Chondrocyte (in vitro differentiated cells): ENCODE results near the gene PPP6R1. TPM values are rescaled to one million over a fixed set of nuclear protein-coding genes. Genes with fewer than 3 reads are reported as not detected.

Experiments used
- DNase-seq: peaks from one replicate; pipeline ENCODE4 v3.0.0; 2021; ENCODE audit warnings: mixed read lengths, low spot score
- H3K27ac Mint-ChIP-seq: one replicate; pipeline ENCODE4 v1.8.0; 2021; ENCODE audit warnings: mild to moderate bottlenecking, moderate library complexity, mixed read lengths; ENCODE audit not compliant: unreplicated experiment
- H3K27me3 Mint-ChIP-seq: 2 replicates; pipeline ENCODE4 v1.8.0; 2021; ENCODE audit warnings: low read depth, mixed read lengths
- H3K36me3 Mint-ChIP-seq: 2 replicates; pipeline ENCODE4 v1.8.0; 2021; ENCODE audit warnings: low read depth, mixed read lengths
- H3K4me1 Mint-ChIP-seq: 2 replicates; pipeline ENCODE4 v1.8.0; 2021; ENCODE audit warnings: low read depth, mild to moderate bottlenecking, mixed read lengths
- H3K4me3 Mint-ChIP-seq: one replicate; pipeline ENCODE4 v1.8.0; 2021; ENCODE audit warnings: mild to moderate bottlenecking, moderate library complexity, mixed read lengths; ENCODE audit not compliant: unreplicated experiment
- H3K9me3 Mint-ChIP-seq: 2 replicates; pipeline ENCODE4 v1.8.0; 2021; ENCODE audit warnings: low read depth, mixed read lengths
- CTCF ChIP-seq: fragments of 200-600 bp; sonication (generic); IDR thresholded peaks from 2 replicates; pipeline ENCODE4 v1.5.0; 2021; ENCODE audit warnings: antibody characterized with exemption, mild to moderate bottlenecking, moderate library complexity
- total RNA-seq: library from RNA; stranded (reverse); gene quantifications from 3 replicates; pipeline ENCODE4 v1.2.1, GENCODE V29; 2021

PPP6R1 gene
- total RNA-seq, 1 donor from 2014 or later, result 49.9 TPM

- no peak for DNase-seq
- Mint-ChIP-seq H3K27ac (peak within 1 kb of the TSS; percentile 99), H3K27me3 (no peaks in the 10 kb centered on the region), H3K36me3 (peaks cover 7% of the 10 kb centered on the region), H3K4me3 (peak within 1 kb of the TSS; percentile 100), H3K4me1 (peaks cover 30% of the 10 kb centered on the region), H3K9me3 (no peaks in the 10 kb centered on the region)
- no peak for TF ChIP-seq CTCF
These were observed 21.2 kb upstream of the PPP6R1 start, which contains the start of gene HSPBP1 for GRCh38 chr19:55279770-55280643. Gene HSPBP1, minus strand, starts transcription at chr19:55280110. Its CDS starts 502 bp downstream, at chr19:55279608.

- Mint-ChIP-seq H3K9me3 (no peaks in the 10 kb centered on the region), H3K4me3 (peak overlapping the region; percentile 100)
These were observed 20.5 kb upstream of the PPP6R1 start for GRCh38 chr19:55279340-55279739.

GRCh38 chr19:55278391-55279135 lies 19.7 kb upstream of the PPP6R1 start:
- Mint-ChIP-seq H3K27ac (no peak overlapping the region), H3K27me3 (no peaks in the 10 kb centered on the region), H3K4me3 (peak overlapping the region; percentile 100), H3K4me1 (peaks cover 24% of the 10 kb centered on the region), H3K9me3 (no peaks in the 10 kb centered on the region), H3K36me3 (peaks cover 9% of the 10 kb centered on the region)
- TF ChIP-seq CTCF, result no peak
- no peak for DNase-seq

More at GRCh38 chr19:55279340-55279739, 20.5 kb upstream of the PPP6R1 start:
- no peak for DNase-seq
- Mint-ChIP-seq H3K36me3 (peaks cover 7% of the 10 kb centered on the region), H3K4me1 (peaks cover 26% of the 10 kb centered on the region), H3K27ac (peak overlapping the region; percentile 99), H3K27me3 (no peaks in the 10 kb centered on the region)
- TF ChIP-seq CTCF, result no peak

- Mint-ChIP-seq H3K4me1 (peaks cover 21% of the 10 kb centered on the region), H3K36me3 (peaks cover 9% of the 10 kb centered on the region), H3K9me3 (no peaks in the 10 kb centered on the region), H3K27ac (no peak overlapping the region), H3K27me3 (no peaks in the 10 kb centered on the region), H3K4me3 (no peak overlapping the region)
- TF ChIP-seq CTCF, result no peak
- no peak for DNase-seq
These were observed 18.7 kb upstream of the PPP6R1 start for GRCh38 chr19:55277494-55277893.

- TF ChIP-seq CTCF, result no peak
These were observed 18.1 kb upstream of the PPP6R1 start for GRCh38 chr19:55276720-55277430.

More at GRCh38 chr19:55276720-55277430, 18.1 kb upstream of the PPP6R1 start:
- Mint-ChIP-seq H3K4me3 (no peak overlapping the region), H3K36me3 (peaks cover 14% of the 10 kb centered on the region), H3K4me1 (peaks cover 21% of the 10 kb centered on the region), H3K27ac (no peak overlapping the region), H3K27me3 (no peaks in the 10 kb centered on the region), H3K9me3 (no peaks in the 10 kb centered on the region)
- DNase-seq, result no peak
